NCI-H2107 treated with DMSO at 0.1 percent for 48 hours (cell line): Measurements from ENCODE around the gene ACOT12.
A peak's percentile ranks its signal among the peaks of the same experiment; 100 is the strongest.
"Not testable (repeated sequence)": the region's sequence is repeated elsewhere in the genome, so short reads cannot be mapped to it uniquely, and the experiment has no call there.

Experiments
- DNase-seq: peaks from one replicate; lab custom pipeline; 2025; ENCODE audit not compliant: unreplicated experiment; lab: John Stamatoyannopoulos, UW

ACOT12 gene

DNA sequence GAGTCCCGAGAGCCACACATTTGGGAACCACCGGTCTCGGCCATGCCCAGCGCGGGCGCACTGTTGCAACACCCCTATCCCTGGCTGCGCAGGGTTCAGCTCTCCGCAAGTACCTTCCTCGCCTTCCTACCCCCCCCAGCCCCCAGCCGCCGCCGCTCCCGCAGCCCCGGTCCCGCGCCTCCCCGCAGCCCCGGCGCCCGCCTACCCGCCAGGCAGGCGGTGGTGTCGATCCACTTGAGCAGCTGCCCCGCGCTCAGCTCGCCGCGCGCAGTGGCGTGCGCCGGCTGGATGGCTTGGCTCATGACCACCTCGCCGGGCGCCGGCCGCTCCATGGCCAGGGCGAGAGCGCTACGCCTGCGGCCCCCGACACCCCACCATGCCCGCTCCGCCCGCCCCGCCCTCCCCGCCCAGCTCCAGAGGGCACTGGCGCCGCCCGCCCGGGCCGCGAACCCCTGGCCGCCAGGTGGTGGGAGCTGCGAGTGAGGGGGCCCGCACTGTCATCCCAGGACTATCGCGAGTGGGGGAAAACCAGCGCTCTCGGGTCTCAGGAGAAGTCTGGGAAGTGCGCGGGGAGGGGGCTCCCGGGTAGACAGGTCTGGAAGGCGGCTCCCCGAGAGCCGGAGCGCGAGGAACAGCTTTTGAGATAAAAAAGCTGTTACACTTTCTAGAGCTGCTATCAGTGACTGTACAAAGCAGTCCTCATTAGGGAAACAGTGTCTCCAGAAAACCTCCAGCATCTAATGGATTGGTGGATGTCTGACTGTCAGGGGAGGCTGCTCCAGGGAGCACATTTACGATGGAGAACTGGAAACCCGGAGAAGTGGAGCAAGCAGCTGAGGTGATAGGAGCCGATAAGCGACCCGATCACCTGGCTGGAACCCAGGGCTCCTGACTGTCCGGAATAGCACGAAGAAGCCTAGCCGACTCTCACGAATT, at the start of gene ACOT12:
Gene ACOT12, minus strand, starts transcription at position 352 of the 936 bp plus-strand sequence. Its CDS starts 20 bp downstream, at position 332.
- DNase-seq, result no peak

DNA sequence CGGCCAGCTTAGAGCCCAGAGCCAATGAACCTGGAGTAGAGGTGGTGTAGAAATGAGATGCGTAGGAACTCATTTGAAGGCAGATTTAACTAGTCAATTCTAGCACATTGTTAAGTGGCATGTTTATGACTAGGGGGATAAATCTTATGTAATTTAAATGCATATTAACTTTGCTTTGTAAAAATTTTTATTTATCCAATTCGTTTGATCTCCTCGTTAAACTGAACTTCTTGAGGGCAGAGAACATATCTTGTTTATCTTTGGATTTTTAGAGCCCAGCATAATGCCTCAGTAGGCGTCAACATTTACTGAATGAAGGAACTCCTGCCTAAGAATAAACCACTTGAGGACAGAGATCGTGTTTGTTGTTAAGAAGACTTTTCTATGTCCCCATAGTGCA, 41.1 kb upstream of the ACOT12 start:
- DNase-seq, result no peak

DNA sequence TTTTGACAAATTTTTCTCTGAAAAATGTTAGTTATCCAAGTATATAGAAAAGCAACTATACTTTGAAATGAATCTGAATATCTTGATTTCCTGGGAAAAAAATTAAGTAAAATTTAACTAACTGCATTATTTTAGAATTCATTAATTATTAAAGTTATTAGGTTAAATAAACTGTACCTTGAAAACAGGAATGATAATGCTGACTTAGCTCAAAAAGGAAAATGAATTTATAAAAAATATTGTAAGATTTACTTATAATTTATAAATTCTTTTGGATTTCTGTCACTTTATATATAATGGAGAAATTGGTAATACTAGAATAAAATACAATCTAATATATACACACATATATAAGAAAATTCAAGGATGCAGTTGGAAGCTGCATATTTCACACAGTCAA, 36.1 kb upstream of the ACOT12 start:
- DNase-seq, result no peak

DNA sequence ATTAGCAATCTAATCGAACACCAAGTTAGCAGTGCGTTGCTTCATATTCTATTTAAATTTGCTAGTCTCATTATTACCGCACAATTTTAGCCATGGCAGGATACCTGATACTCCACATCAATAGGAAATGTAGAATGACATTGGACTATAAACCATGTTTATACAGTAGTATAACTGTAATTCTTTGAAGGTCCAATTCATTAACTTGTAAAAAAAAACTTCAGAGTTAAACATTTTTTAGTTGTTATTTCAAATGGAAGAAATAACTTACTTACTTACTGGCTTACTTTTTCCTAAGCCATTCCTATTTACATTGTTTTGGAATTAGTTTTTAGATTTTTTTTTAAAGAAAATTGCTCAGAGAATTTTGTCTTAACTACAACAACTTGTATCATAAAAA, 35.4 kb upstream of the ACOT12 start:
- no peak for DNase-seq

DNA sequence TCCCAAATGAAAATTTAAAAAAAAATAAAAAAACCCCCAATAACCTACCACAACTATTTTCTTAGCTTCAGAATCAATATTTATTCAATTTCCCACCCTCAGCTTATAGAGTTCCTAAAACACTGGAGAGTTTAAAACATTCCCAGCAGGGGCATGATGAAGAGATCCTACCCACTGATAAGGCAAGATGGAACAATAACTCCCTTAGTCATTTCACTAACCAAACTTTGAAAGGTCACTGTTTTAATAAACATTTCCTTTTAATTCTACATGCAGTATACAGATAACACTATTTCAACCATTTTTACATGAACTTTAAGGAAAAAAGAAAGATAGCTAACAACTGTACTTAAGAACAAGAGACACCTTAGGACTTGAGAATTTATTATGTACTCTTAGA, 34.9 kb upstream of the ACOT12 start:
- no peak for DNase-seq

DNA sequence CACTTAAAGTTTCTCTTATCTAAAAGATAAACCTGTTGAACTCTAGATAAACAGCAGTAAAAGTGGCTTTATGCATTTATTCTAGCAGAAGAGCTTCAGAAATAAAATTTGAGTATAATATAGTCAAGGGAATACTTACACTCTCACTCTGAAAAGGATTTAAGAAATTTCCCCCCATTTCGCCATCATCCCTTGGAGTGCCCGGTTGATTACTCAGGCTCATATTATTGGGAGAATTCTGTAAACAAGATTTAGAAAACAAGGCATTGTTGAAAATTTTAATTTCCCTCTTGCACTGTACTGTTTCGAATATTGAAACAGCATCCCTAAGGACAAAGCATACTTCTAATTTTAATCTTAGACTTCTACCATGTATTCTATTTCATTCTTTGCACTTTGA, 34.5 kb upstream of the ACOT12 start:
- no peak for DNase-seq

DNA sequence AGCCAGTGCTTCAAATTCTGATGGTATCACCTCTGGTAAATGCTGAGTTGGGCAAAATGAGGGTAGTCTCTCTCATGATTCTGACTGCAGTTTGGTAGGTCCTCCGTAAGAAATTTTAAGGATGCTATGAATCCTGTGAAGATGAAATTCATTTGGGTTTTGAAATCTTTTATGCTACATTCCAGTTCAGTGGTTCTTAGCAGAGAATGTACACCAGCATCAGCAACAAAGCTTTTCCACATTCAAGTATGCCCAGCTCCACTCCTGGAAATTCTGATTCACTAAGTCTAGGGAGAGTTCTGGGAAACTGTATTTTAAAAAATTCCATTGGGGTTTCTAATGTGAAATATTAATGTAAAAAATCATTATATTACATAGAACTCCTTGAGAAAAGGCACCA, 33.6 kb upstream of the ACOT12 start:
- DNase-seq, result no peak

DNA sequence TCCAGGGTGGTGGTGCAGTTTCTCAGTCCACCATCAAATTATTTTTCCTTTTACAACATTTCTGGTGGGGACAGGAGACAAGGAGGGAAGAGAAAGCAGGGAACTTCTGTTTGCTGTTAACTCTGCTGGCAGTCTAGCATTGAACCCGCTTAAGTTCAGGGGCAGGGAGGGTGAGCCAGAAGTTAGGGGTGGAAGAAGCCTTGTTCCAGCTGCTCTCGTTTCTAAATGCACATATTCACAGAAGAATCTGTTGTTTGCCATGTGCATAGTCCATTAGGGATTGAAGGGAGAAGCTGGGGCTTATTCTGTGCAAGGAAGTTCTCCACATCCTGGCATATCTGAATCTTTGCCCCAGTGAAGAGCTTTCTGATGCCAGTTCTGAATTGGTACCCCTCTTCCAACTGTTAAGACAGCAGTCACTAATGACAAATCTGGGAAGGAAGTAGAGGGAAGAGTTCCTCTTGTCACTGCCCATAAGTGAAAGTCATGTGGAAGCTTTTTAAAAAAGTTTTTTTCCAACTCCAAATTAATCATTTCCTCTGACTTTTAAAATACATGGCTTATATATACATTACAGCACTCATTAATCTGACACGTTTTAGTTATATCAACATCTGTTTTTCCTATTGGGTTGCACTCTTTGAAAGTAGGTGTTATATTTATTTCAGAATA, 32.6 kb upstream of the ACOT12 start:
- DNase-seq, result no peak

DNA sequence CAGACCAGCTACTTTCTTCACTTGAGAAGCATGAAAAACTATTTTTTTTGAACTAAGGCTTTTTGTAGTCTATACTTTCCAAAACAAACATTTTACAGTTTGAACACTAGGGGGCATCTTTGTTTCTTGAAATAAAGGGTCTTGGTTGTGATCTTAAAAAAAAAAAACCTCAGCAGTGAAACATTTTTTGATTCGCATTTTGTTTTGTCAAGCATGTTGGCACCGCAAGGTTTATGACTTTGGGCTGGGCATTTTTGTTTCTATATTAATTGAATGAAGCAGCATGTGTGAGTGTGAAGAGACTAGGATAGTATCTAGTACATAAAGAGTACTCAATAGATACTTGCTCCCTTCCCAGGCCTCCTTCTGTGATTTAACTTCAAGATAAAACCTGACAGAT, 31.6 kb upstream of the ACOT12 start:
- peak; percentile 18 for DNase-seq

DNA sequence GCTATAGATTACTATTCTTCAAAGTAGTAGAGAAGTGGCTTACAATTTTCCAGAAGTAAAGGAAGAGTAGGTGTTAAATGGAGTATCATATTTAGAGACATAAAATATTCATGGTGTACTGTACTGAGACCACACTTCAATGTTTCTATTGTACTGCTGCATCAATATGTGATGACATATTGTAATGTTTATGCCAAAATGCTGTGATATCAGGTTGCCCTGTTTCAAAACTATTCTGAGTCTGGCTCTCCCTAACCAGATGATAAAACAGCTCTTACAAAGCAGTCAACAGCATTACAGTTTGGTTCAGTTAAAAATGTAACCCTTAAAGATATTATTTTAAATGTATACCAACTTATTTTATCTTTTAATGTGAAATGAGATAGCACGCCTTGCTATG, 30.8 kb upstream of the ACOT12 start:
- DNase-seq, result no peak

DNA sequence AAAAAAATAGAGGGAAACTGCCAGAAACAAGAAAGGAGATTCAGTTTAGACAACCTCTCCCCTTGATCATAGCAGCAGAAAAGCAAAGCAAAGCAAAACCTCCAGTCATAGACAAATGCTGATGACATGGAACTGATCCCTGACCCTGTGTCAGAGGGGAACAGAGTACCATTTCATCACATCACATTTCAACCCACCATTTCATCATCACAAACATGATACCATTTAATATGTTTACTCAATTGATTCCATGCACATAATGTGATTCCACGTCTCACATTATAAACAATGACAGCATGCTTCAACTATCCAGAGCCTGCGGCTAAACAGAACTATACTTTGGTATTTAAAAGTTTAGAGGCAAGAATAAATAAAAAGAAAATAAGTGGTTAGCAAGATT, 28.7 kb upstream of the ACOT12 start:
- DNase-seq, result no peak

DNA sequence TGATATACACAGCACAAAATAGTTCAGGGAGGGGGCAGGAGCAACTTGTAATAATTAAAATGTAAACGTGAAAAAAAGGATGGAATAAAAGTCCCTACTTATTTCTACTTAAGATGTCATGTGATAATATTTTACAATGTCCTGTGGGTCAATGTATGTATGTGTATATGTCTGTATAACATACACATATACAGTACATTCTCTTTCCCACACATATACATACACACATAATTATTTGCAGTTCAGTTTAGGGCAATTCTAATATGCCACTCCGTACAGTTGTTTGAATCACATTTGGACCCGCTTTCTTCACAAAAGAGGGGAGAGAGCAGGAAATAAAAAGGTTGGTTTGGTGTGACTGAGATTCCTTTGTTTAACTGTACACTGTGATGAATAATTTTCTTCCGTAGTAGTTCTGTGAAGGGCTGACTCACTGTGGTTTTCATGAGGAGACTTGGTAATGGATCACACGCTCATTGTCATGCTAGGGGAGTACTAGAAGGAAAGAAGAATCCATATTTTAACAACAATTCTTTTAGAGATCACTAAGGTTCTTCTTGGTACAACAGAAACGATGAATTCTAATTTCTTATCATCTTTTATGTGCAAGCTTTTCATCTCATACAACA, 26.2 kb upstream of the ACOT12 start:
- peak; percentile 22 for DNase-seq

DNA sequence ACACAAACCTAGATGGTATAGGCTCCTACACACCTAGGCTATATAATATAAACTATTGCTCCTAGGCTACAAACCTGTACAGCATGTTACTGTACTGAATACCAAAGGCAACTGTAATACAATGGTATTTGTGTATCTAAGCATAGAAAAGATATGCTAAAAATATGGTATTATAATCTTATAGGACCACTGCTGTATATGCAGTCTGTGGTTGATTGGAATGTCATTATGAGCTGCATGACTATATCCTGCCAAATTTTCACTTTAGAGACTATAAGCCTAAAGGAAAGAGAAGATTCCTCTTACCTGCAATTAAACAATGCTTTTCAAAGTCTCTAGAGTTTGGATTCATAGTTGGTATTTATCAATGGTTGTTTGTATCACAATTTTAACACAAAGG, 24.7 kb upstream of the ACOT12 start:
- no peak for DNase-seq

DNA sequence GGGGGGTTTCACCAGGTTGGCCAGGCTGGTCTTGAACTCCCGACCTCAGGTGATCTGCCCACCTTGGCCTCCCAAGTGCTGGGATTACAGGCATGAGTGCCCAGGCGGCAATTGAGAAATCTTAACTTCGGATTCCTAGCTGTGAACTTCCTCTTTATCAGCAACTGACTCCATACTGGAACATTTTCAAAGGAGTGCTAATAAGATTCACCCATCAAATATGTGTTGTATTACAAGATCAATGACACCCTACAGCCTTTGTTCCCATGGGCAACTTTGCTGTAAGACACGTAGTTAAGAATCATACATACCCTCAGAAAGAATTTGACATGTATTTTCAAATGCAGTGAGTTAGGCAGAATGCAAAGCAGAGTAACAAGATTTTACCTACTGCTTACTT, 23.1 kb upstream of the ACOT12 start:
- no peak for DNase-seq

DNA sequence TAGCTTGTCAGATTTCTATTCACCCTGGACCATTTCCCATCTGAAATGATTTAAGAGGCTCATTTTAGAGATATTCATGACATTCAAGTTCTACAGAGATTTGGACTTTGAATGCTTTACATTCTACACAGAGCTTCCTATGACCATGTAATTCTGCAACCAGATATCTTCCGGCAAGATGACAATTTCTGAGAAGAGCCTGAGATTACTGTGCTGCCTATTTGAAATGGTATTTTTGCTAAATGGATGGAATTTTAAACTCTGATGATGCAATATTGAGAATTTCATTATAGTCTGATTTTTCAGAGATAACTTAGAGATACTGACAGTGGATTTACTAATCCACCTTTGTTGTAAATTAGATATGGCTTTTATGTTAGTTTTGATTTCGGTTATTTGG, 16.0 kb upstream of the ACOT12 start:
- no peak for DNase-seq

DNA sequence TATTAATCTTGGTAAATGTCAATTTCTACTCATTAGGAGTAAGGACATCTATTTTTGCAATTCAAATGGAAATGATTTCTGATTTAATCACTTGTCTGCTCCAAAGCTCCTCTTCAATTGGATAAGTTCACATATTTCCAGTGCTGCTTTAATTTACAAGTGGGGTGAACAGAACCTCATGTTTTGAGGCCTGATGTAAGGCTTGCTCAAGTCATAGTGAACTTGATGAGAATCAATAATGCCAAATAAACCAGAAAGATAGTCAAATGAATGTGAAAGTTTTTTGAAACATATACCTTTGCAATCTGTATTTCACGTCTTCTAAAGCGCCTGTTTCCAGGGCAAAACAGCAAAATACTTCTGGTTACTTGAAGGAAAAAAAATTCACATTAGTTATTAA, 15.4 kb upstream of the ACOT12 start:
- no peak for DNase-seq

DNA sequence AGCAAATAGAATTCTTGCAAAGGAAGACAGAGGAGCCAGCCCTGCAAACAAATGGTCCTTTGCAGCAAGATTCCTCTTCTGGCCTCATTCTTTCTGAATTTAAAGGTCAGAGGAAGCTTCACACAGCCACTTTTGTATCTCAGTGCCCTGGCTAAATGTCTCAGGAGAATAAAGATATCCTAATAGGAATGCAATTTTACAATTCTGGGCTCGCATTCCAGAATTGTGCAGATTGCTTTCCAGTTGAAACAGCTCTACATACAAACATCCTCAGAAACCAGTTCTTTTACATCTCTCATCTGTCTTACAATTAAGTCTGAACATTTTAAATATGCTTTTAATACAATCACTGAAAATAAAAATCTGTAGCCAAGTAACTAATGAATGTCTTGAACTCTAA, 14.6 kb upstream of the ACOT12 start:
- no peak for DNase-seq

DNA sequence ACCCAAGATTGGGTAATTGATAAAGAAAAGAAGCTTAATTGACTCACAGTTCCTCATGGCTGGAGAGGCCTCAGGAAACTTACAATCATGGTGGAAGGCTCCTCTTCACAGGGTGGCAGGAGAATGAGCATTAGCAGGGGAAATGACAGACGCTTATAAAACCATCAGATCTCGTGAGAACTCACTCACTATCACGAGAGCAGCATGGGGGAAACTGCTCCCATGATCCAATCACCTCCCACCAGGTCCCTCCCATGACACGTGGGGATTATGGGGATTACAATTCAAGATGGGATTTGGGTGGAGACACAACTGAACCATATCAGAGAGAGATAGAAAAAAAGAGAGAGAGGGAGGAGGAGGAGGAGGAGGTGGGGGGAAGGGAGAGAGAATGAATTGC, 13.9 kb upstream of the ACOT12 start:
- not testable (repeated sequence) for DNase-seq

DNA sequence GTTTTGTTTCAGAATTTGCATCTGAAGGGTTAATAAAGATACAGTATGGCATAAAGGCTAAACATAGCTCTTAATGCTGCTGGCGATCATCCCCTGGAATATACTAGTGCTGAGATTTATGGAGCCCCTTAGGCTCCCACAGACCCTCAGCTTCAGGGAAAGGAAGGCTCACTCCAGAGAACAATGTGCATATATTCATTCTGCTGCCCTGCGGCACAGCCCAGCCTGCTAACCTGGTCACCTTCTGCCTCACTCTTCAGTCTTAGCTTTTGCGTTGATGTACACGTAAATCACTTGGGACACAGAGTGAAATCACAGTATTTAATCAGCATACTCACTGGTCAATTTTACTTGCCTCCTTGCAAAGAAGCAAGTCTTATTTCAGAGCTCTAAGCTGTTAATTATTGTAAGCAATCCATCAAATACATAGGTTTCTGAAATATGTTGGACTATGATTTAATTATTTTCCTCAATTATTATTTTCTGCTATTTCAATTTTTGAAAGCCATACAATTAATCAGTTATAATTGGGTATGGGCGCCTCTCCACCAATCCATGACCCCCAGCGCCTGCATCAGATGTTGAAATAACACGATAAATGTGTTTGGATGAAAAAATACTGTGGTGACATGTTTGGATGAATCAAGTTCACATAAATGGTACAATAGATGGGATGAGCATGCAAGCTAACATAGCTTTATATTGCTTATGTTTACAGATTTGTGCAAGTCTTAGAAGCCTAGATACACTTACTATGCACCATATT, 11.4 kb upstream of the ACOT12 start:
- DNase-seq, result no peak

DNA sequence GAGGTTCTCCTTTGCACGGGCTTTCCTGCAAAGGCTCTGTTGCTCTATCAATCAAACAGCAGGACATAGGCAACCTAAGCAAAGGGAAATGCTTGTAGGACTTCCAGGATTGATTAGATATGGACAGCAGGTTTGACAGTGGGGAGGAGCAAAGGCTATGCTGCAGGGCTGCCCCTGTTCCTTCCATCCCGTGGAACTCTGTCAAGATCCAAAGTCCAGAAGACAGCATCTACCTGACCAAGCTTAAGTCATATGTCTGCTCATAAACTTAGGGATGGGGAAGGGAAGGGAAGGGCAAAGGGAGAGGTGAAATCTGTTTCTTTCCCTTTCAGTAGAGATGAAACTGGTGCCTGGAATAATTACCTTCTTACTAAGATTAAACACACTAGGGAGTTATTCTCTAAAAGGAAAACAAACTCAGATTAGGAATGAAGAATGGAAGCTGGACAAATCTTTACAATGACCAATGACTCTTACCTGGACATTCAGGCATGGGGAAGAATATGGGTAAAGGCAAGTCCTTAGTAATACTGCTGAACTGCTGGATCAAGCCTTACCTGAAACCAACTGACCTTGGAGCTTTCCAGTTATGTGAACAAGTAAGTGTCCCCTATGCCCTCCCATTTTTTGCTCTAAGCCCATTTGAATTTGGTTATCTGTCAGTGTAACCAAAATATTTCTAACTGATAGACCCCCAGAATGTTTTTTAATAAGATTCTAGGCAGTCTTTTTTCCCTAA, 8.4 kb upstream of the ACOT12 start:
- no peak for DNase-seq

DNA sequence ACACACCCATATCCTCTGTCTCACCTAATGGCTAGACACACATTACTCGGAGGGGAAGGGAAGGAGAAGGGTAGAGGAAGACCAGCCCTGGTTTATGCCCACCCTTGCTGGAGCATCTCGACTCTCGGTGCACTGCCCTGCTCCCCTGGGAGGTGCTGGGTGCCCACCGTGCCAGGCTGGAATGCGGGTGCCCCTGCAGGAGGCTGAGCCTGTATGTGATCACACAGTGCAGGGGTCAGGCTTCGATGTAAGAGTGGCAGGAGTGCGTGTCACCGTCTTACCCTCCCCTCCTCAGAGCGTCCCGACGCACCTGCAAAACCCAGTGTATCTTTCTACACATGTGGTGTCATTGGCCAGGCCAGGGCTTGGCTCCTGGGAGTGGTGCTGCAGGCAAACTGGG, 7.3 kb upstream of the ACOT12 start:
- DNase-seq, result no peak
